ENCODE measurements around the gene PALMD.

Gene PALMD

DNA sequence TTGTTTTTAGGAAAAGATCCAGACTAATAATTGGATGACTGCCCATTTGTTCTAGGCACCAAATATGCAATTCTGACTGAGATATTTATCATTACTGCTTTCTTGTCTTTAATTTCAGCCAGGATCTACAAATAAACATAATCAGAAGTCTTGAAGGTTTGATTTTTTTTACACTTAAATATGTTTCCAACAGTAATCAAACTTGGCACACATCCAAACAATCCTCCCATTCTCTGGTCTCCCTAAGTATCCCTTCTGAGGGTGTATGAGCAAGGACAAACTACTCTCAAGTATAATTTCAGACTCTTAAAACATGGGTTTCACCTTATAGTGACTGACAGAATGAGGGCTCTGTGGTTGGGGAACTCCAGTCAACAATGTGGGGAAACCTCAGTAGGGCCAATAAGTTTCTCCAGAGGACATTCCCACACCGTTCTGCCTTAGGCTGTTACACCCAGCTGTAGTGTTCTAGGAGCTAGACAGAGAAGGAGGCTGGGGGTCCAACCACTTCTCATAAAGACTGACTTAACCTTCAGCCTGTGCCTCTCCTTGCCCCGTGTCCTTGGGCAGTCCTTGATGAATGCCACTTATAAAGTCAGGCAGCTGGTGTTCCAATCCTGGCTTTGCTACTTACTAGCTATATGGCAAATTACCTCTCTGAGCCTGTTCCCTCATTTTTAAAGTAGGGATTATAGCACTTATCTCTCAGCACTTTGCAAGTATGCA is 1.5 kb upstream of the PALMD start:
- DNase-seq, result no peak
- Histone ChIP-seq H3K27me3 (replicated peaks; ENCODE audit: control insufficient read depth, insufficient read depth, low read length, poor library complexity, severe bottlenecking) (no peaks in the 10 kb centered on the region), H3K36me3 (ENCODE audit: control insufficient read depth, insufficient read depth, low read length) (no peaks in the 10 kb centered on the region), H3K9me3 (ENCODE audit: control insufficient read depth, low read length) (no peaks in the 10 kb centered on the region), H3K4me3 (ENCODE audit: insufficient read depth, low read depth, low read length, poor library complexity, severe bottlenecking) (no peak overlapping the region), H3K27ac (ENCODE audit: insufficient read depth, low read length, poor library complexity, severe bottlenecking) (no peak overlapping the region), H3K4me1 (ENCODE audit: control insufficient read depth, insufficient read depth, low read length, poor library complexity, severe bottlenecking) (no peaks in the 10 kb centered on the region)

DNA sequence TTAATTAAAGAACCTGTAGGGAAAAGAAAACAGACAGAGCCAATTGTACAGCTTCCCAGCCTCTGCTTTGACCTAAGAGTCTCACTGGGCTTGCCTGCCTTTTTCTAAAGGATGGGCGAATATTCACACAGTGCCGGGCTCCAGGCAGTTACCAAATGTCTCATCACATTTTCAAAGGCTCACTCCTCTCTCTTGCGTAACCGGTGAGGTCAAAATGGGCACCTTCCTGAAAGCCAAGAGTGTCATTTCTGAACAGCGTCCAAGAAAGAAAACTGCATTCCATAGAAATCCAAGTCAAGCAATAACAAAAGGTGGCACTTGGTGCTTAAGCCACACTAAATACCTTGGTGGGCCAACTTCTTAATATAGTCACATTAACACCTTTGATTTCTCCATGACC is 710 bp upstream of the PALMD start:
- no peaks in the 10 kb centered on the region for H3K9me3 ChIP-seq (ENCODE audit: control insufficient read depth, low read length)
- no peaks in the 10 kb centered on the region for H3K4me1 ChIP-seq (ENCODE audit: control insufficient read depth, insufficient read depth, low read length, poor library complexity, severe bottlenecking)
- H3K27ac ChIP-seq (ENCODE audit: insufficient read depth, low read length, poor library complexity, severe bottlenecking), result no peak overlapping the region
- H3K27me3 ChIP-seq (replicated peaks; ENCODE audit: control insufficient read depth, insufficient read depth, low read length, poor library complexity, severe bottlenecking), result no peaks in the 10 kb centered on the region
- no peak overlapping the region for H3K4me3 ChIP-seq (ENCODE audit: insufficient read depth, low read depth, low read length, poor library complexity, severe bottlenecking)
- DNase-seq, result no peak
- H3K36me3 ChIP-seq (ENCODE audit: control insufficient read depth, insufficient read depth, low read length), result no peaks in the 10 kb centered on the region

DNA sequence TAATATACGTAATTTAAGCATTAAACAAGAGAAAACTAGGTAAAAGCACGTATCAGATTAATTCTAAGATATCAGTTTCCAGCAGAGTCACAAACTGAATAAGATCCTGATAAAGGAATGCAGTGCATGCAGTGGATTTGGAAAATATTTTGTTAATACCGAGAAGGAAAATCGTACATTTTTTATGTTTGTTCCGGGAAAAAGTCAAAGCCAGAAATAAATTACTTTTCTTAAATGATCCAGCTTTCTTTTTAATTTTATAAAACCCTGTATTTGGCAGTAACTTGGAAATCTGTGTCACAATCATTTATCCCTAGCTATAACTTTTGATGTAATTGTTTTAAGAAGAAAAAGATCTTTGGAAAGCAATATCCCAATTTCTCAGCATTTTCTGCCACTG is 955 bp downstream of the PALMD start:
- H3K4me1 ChIP-seq (ENCODE audit: control insufficient read depth, insufficient read depth, low read length, poor library complexity, severe bottlenecking), result no peaks in the 10 kb centered on the region
- H3K27me3 ChIP-seq (replicated peaks; ENCODE audit: control insufficient read depth, insufficient read depth, low read length, poor library complexity, severe bottlenecking), result no peaks in the 10 kb centered on the region
- no peaks in the 10 kb centered on the region for H3K36me3 ChIP-seq (ENCODE audit: control insufficient read depth, insufficient read depth, low read length)
- H3K4me3 ChIP-seq (ENCODE audit: insufficient read depth, low read depth, low read length, poor library complexity, severe bottlenecking), result no peak overlapping the region
- no peak for DNase-seq
- no peaks in the 10 kb centered on the region for H3K9me3 ChIP-seq (ENCODE audit: control insufficient read depth, low read length)
- no peak overlapping the region for H3K27ac ChIP-seq (ENCODE audit: insufficient read depth, low read length, poor library complexity, severe bottlenecking)

DNA sequence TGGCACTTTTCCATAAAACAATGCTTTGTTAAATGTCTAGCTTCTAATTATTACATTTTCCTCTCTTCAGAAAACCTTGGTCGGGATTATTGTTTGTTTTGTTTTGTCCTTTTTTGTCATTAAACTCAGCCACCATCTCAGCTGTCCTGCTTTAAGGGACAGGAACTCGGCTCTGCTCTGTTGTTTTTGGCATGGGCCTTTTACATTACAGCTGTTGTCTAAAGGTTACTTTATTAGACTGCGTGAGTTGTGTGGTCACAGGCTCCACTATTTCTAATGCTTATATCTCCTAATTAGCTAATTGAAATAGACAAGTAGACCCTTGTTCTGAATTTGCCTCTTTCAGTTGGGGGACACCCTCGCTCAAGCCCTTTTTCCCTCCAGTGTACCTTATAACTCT is 1.6 kb downstream of the PALMD start:
- no peaks in the 10 kb centered on the region for H3K36me3 ChIP-seq (ENCODE audit: control insufficient read depth, insufficient read depth, low read length)
- no peaks in the 10 kb centered on the region for H3K4me1 ChIP-seq (ENCODE audit: control insufficient read depth, insufficient read depth, low read length, poor library complexity, severe bottlenecking)
- H3K4me3 ChIP-seq (ENCODE audit: insufficient read depth, low read depth, low read length, poor library complexity, severe bottlenecking), result no peak overlapping the region
- H3K27ac ChIP-seq (ENCODE audit: insufficient read depth, low read length, poor library complexity, severe bottlenecking), result no peak overlapping the region
- no peak for DNase-seq
- H3K27me3 ChIP-seq (replicated peaks; ENCODE audit: control insufficient read depth, insufficient read depth, low read length, poor library complexity, severe bottlenecking), result no peaks in the 10 kb centered on the region
- H3K9me3 ChIP-seq (ENCODE audit: control insufficient read depth, low read length), result no peaks in the 10 kb centered on the region

DNA sequence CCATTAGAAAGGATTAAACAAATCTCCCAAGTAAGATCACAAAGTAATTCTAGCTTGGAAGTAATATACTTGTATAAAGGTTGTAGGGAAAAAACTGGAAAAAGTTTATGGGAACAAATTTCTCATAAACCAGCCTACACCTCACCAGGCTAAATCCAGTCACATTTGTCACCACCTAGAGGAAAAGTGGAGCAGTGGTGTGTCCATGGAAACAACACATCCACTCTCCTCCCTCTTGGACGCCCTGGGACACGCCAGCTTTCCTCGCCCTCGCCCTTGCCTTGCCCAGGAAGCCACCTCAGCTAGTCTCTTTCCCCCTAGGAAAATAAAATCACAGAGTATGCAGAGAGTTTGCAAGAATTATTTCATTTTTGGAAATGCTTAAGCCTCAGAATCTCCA is 2.2 kb downstream of the PALMD start:
- Histone ChIP-seq H3K27me3 (replicated peaks; ENCODE audit: control insufficient read depth, insufficient read depth, low read length, poor library complexity, severe bottlenecking) (no peaks in the 10 kb centered on the region), H3K9me3 (ENCODE audit: control insufficient read depth, low read length) (no peaks in the 10 kb centered on the region), H3K4me1 (ENCODE audit: control insufficient read depth, insufficient read depth, low read length, poor library complexity, severe bottlenecking) (no peaks in the 10 kb centered on the region), H3K4me3 (ENCODE audit: insufficient read depth, low read depth, low read length, poor library complexity, severe bottlenecking) (no peak overlapping the region), H3K36me3 (ENCODE audit: control insufficient read depth, insufficient read depth, low read length) (no peaks in the 10 kb centered on the region), H3K27ac (ENCODE audit: insufficient read depth, low read length, poor library complexity, severe bottlenecking) (no peak overlapping the region)
- DNase-seq, result no peak

DNA sequence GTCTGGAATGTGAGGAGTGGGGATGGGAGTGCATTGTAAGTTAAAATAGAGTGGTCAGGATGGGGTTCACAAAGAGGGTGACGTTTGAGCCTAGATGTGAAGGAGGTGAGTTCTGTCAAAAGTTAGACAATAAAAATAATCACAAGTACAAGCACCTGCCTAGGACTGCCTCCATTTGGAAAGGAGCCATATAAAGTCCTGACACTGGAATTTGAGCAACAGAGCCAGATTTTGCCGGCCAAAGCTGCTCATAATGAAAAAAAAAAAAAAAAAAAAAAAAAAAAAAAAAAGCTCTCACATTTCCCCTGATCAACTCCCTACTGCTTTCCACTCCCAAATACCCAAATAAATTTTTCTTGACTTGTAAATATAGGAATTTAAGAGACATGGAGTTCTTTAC is 4.1 kb downstream of the PALMD start:
- Histone ChIP-seq H3K27ac (ENCODE audit: insufficient read depth, low read length, poor library complexity, severe bottlenecking) (no peak overlapping the region), H3K36me3 (ENCODE audit: control insufficient read depth, insufficient read depth, low read length) (no peaks in the 10 kb centered on the region), H3K4me3 (ENCODE audit: insufficient read depth, low read depth, low read length, poor library complexity, severe bottlenecking) (no peak overlapping the region), H3K4me1 (ENCODE audit: control insufficient read depth, insufficient read depth, low read length, poor library complexity, severe bottlenecking) (no peaks in the 10 kb centered on the region), H3K9me3 (ENCODE audit: control insufficient read depth, low read length) (no peaks in the 10 kb centered on the region), H3K27me3 (replicated peaks; ENCODE audit: control insufficient read depth, insufficient read depth, low read length, poor library complexity, severe bottlenecking) (no peaks in the 10 kb centered on the region)
- DNase-seq, result no peak

DNA sequence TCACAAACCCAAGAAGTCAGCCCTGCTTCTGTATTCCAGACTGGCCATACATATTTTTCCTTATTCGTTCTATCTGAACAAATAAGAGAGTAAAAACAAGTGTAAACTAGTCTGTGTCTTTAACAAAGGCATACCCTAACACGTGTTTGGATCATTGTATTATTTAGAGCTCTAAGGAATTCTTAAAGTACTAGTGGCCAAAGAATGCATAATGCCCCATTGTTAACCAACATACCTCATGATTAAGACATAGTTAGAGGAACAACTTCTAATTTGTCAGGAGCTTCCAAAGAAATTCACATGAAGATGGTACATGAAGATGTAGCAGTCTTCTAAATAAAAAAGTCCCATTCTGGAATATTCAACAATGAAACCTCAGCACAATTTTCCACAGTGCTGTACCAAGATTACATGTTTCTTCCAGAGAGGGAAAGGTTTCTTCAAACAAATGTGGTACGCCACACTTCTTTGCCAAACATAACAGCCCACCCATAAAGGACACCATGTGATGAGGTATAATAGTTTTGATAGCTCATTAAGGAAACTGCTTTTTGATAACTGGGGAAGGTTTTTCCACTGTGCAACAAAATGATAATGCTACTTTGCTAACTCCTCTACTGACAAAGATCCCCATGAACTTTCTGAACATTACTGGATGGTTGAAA is 5.0 kb downstream of the PALMD start:
- no peaks in the 10 kb centered on the region for H3K9me3 ChIP-seq (ENCODE audit: control insufficient read depth, low read length)
- H3K27me3 ChIP-seq (replicated peaks; ENCODE audit: control insufficient read depth, insufficient read depth, low read length, poor library complexity, severe bottlenecking), result no peaks in the 10 kb centered on the region
- H3K4me1 ChIP-seq (ENCODE audit: control insufficient read depth, insufficient read depth, low read length, poor library complexity, severe bottlenecking), result no peaks in the 10 kb centered on the region
- DNase-seq, result no peak
- H3K36me3 ChIP-seq (ENCODE audit: control insufficient read depth, insufficient read depth, low read length), result no peaks in the 10 kb centered on the region
- no peak overlapping the region for H3K4me3 ChIP-seq (ENCODE audit: insufficient read depth, low read depth, low read length, poor library complexity, severe bottlenecking)
- no peak overlapping the region for H3K27ac ChIP-seq (ENCODE audit: insufficient read depth, low read length, poor library complexity, severe bottlenecking)

DNA sequence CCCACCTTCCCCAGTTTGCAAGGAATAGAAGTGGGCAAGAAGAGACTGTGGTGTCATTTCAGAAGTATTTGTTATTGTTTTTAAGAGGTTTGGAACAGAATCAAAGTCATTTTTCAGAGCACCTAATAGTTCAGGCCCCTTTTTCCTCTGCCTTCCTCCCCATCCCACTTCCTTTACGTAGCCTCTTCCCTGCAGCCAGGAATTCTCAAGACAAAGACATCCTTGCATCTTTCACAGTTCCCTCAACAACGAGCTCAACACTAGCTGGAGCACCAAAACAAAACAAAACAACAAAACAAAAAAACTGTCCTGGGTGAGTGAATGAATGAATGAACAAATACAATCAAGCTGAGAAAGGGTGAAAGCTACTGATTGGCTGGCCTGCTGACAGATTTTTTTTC is 7.0 kb downstream of the PALMD start:
- H3K9me3 ChIP-seq (ENCODE audit: control insufficient read depth, low read length), result no peaks in the 10 kb centered on the region
- no peaks in the 10 kb centered on the region for H3K36me3 ChIP-seq (ENCODE audit: control insufficient read depth, insufficient read depth, low read length)
- no peaks in the 10 kb centered on the region for H3K4me1 ChIP-seq (ENCODE audit: control insufficient read depth, insufficient read depth, low read length, poor library complexity, severe bottlenecking)
- H3K27ac ChIP-seq (ENCODE audit: insufficient read depth, low read length, poor library complexity, severe bottlenecking), result no peak overlapping the region
- no peak overlapping the region for H3K4me3 ChIP-seq (ENCODE audit: insufficient read depth, low read depth, low read length, poor library complexity, severe bottlenecking)
- no peak for DNase-seq
- H3K27me3 ChIP-seq (replicated peaks; ENCODE audit: control insufficient read depth, insufficient read depth, low read length, poor library complexity, severe bottlenecking), result peaks cover 3% of the 10 kb centered on the region

DNA sequence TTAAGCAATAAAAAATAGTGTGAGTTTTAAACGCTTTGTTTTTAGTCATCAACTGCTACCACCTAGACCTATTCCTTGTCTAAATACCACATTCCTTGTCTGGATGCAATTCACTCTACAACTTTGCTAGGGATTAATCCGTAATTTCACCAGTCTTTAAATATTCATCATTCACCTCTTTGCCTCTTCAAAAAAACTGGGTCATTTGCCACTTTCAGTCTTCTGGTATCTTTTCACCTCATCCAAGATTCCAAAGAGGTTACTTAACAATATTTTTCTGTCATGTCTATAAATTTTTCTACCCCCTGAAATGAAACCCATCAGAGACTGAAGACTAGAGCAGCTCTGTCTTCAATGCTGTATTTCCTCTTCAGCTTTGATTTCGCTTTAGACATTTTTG is 9.5 kb downstream of the PALMD start:
- H3K9me3 ChIP-seq (ENCODE audit: control insufficient read depth, low read length), result no peaks in the 10 kb centered on the region
- H3K4me1 ChIP-seq (ENCODE audit: control insufficient read depth, insufficient read depth, low read length, poor library complexity, severe bottlenecking), result no peaks in the 10 kb centered on the region
- no peak overlapping the region for H3K27ac ChIP-seq (ENCODE audit: insufficient read depth, low read length, poor library complexity, severe bottlenecking)
- H3K36me3 ChIP-seq (ENCODE audit: control insufficient read depth, insufficient read depth, low read length), result no peaks in the 10 kb centered on the region
- no peak overlapping the region for H3K4me3 ChIP-seq (ENCODE audit: insufficient read depth, low read depth, low read length, poor library complexity, severe bottlenecking)
- H3K27me3 ChIP-seq (replicated peaks; ENCODE audit: control insufficient read depth, insufficient read depth, low read length, poor library complexity, severe bottlenecking), result peaks cover 3% of the 10 kb centered on the region
- no peak for DNase-seq

DNA sequence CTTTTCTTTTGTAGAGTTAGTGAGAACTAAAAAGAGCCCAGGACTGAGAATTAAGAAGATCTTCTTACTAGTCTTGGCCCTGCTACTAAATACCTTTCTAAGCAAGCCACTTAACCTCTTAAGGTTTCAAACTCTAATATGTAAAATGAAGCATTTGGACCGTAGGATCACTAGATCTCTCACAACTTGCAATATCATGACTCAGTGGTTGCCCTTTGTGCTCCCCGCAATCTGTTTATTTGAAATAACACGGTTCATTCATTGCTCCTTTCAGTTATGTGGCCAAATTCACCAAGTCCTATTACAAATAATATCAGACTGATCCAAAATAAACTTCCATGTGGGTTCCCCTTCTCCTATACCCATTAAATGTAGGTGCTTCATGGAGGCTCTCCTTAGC is 10.8 kb downstream of the PALMD start:
- H3K9me3 ChIP-seq (ENCODE audit: control insufficient read depth, low read length), result no peaks in the 10 kb centered on the region
- no peaks in the 10 kb centered on the region for H3K36me3 ChIP-seq (ENCODE audit: control insufficient read depth, insufficient read depth, low read length)
- no peak overlapping the region for H3K4me3 ChIP-seq (ENCODE audit: insufficient read depth, low read depth, low read length, poor library complexity, severe bottlenecking)
- peaks cover 3% of the 10 kb centered on the region for H3K27me3 ChIP-seq (replicated peaks; ENCODE audit: control insufficient read depth, insufficient read depth, low read length, poor library complexity, severe bottlenecking)
- DNase-seq, result no peak
- H3K4me1 ChIP-seq (ENCODE audit: control insufficient read depth, insufficient read depth, low read length, poor library complexity, severe bottlenecking), result no peaks in the 10 kb centered on the region
- no peak overlapping the region for H3K27ac ChIP-seq (ENCODE audit: insufficient read depth, low read length, poor library complexity, severe bottlenecking)

All from effector memory CD4-positive, alpha-beta T cell (primary cell).